GM12878 (cell line): ENCODE measurements around the gene CAMK2A. TPM values are rescaled to one million over a fixed set of nuclear protein-coding genes. Genes with fewer than 3 reads are reported as not detected.

ENCODE experiments used
- ATAC-seq: fragments of 200-7000 bp; cut with Tn5 transposase; 3 replicates; pipeline ENCODE4 v1.9.1; 2020; ENCODE audit warnings: mild to moderate bottlenecking, moderate library complexity
- BruUV-seq: library from RNA; stranded (reverse); fragments of 400-500 nt; replicated peaks from 2 replicates; lab custom pipeline; 2021; lab: Mats Ljungman, UMichigan
- CTCF ChIA-PET: fragments of 300-600 bp; sonication (Branson Sonifier 250); formaldehyde crosslinking; extraction: SDS; loops from one replicate; lab custom pipeline; 2021; ENCODE audit warnings: inconsistent platforms; lab: Yijun Ruan, JAX
- POLR2A ChIA-PET: fragments of 350-600 bp; formaldehyde crosslinking; extraction: SDS; loops from one replicate; lab custom pipeline; 2021; ENCODE audit warnings: inconsistent platforms; lab: Charles Lee
- RAD21 ChIA-PET: fragments of 300-600 bp; sonication (Branson Sonifier 250); formaldehyde crosslinking; loops from one replicate; lab custom pipeline; 2023; ENCODE audit warnings: antibody characterized with exemption; ENCODE audit not compliant: unreplicated experiment; lab: Charles Lee
- SMC1A ChIA-PET: fragments of 300-600 bp; sonication (Branson Sonifier 250); formaldehyde crosslinking; loops from one replicate; lab custom pipeline; 2023; ENCODE audit not compliant: unreplicated experiment, uncharacterized antibody; lab: Charles Lee
- DNase-seq: peaks from one replicate; pipeline ENCODE4 v3.0.0-alpha.2; 2011; ENCODE audit warnings: low read depth, low spot score
- FAIRE-seq: peaks from 3 replicates; lab custom pipeline; 2011; peaks lifted over from hg19 to GRCh38; lab: Jason Lieb, UNC
- H2AFZ ChIP-seq: 2 replicates; pipeline ENCODE4 v1.6.0; 2011; ENCODE audit warnings: low read depth, low read length, control low read depth; ENCODE audit not compliant: control insufficient read depth
- H3K27ac ChIP-seq: 2 replicates; pipeline ENCODE4 v1.5.1; 2011; ENCODE audit warnings: control low read depth; ENCODE audit not compliant: control insufficient read depth, insufficient read depth
- H3K27me3 ChIP-seq, 2 experiments: replicated peaks in 1 of 2; 2 replicates each; pipeline versions ENCODE4 v1.6.0 to v1.6.1; 2011; ENCODE audit warnings: low read length in 1 of 2; ENCODE audit not compliant: control insufficient read depth in 2 of 2, insufficient read depth in 2 of 2
- H3K36me3 ChIP-seq, 2 experiments: 2 replicates each; pipeline ENCODE4 v1.5.1; 2011; ENCODE audit warnings: low read length in 1 of 2; ENCODE audit not compliant: control insufficient read depth in 2 of 2, insufficient read depth in 2 of 2
- H3K4me1 ChIP-seq: 2 replicates; pipeline ENCODE4 v1.6.1; 2011; ENCODE audit warnings: mild to moderate bottlenecking, low read length, moderate library complexity, mixed read lengths; ENCODE audit not compliant: control insufficient read depth, insufficient read depth
- H3K4me2 ChIP-seq: 2 replicates; pipeline ENCODE4 v1.6.0; 2011; ENCODE audit warnings: control low read depth; ENCODE audit not compliant: control insufficient read depth, insufficient read depth
- H3K4me3 ChIP-seq: fragments of 200-600 bp; sonication (generic); 2 replicates; pipeline ENCODE4 v1.5.1; 2016
- H3K79me2 ChIP-seq: 2 replicates; pipeline ENCODE4 v1.6.0; 2011; ENCODE audit warnings: low read length; ENCODE audit not compliant: control insufficient read depth, insufficient read depth
- H3K9ac ChIP-seq: 2 replicates; pipeline ENCODE4 v1.8.0; 2011; ENCODE audit warnings: low read length, control low read depth, mixed read lengths; ENCODE audit not compliant: control insufficient read depth, insufficient read depth
- H3K9me3 ChIP-seq: replicated peaks from 3 replicates; pipeline ENCODE4 v1.5.1; 2011; ENCODE audit warnings: mild to moderate bottlenecking, low read length; ENCODE audit not compliant: control insufficient read depth, insufficient read depth
- H4K20me1 ChIP-seq: 2 replicates; pipeline ENCODE4 v1.6.0; 2011; ENCODE audit not compliant: control insufficient read depth, insufficient read depth
- EGR1 ChIP-seq, 2 experiments: IDR thresholded peaks; 1 replicate in 1 of 2; 2 replicates in 1 of 2; pipeline ENCODE4 v1.6.1; 2011 to 2012; ENCODE audit warnings: low read depth in 2 of 2, low read length in 2 of 2, borderline replicate concordance in 1 of 2, mild to moderate bottlenecking in 1 of 2, moderate library complexity in 1 of 2
- LARP7 ChIP-seq: fragments of 450-650 bp; IDR thresholded peaks from 2 replicates; pipeline ENCODE4 v1.6.1; 2017; ENCODE audit warnings: mild to moderate bottlenecking
- SMARCA5 ChIP-seq: fragments of 450-650 bp; IDR thresholded peaks from 2 replicates; pipeline ENCODE4 v1.6.1; 2017; ENCODE audit warnings: mild to moderate bottlenecking
- WGBS: methylation state at CpG from one replicate; pipeline ENCODE4 v1.1.6; 2016; ENCODE audit warnings: low lambda C conversion rate; ENCODE audit not compliant: insufficient replicate concordance, insufficient coverage; ENCODE audit errors: missing lambda C conversion rate; 5-methylcytosine and 5-hydroxymethylcytosine counted together
- in situ Hi-C: fragments of 300-500 bp; cut with MboI; formaldehyde crosslinking; loops from 9 replicates; pipeline ENCODE4 v1.14.3; 2018; ENCODE audit warnings: mixed read lengths
- intact Hi-C: fragments of 100-400 bp; cut with micrococcal nuclease; formaldehyde crosslinking; loops from one replicate; pipeline ENCODE4 v1.14.2; 2022; ENCODE audit not compliant: unreplicated experiment
- polyA plus RNA-seq, 11 experiments: library from polyadenylated mRNA; depleted of rRNA in 4 of 11; unstranded in 6 of 11; stranded (reverse) in 5 of 11; fragments of >200 nt; fragmentation: Nextera tagmentation in 4 of 11; fragmentation: Illumina TruSeq in 1 of 11; extraction: Ambion mirVana in 4 of 11; extraction: Trizol in 1 of 11; gene quantifications; 1 replicate in 1 of 11; 2 replicates in 10 of 11; pipeline versions ENCODE4 v1.2.1 to v1.2.3, GENCODE V29; 2011 to 2016; ENCODE audit warnings: inconsistent platforms in 2 of 11, missing spikeins in 2 of 11, low read depth in 1 of 11
- total RNA-seq, 4 experiments: library from RNA; depleted of rRNA in 3 of 4; stranded (reverse); fragments of >200 nt in 3 of 4; fragmentation: Illumina TruSeq in 1 of 4; extraction: Trizol in 1 of 4; gene quantifications; 2 replicates each; pipeline versions ENCODE4 v1.2.1 to v1.2.3, GENCODE V29; 2013 to 2021
- TF ChIP-seq, protein P1 (sequence below): fragments of 450-650 bp; IDR thresholded peaks from 2 replicates; pipeline ENCODE4 v1.6.1; 2016; ENCODE audit warnings: mild to moderate bottlenecking

Gene CAMK2A
- total and polyA plus RNA-seq, 10 of the 15 experiments (the other 5 are each of a cell fraction or from before 2014, with no cell fraction given): 0.11 TPM; not detected in 9

DNA sequence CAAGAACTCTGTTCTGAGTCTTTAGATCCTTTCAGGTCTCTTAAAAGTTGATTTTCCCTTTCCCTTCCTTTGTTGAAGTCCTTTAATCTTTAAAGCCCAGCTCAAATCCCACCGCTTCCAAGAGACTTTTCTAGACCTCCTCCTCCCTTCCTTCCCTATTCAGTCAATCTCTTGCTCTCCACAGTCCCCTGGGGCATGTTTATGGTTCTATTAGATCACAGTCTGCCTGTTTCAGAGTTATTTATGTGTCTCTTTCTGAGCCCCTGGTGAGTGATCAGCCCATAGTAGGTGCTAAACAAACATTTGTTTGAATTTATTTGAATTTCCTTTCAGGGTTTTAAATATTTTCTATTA is 20.3 kb upstream of the CAMK2A start (continued):
- no peak for TF ChIP-seq LARP7
- no peak for TF ChIP-seq SMARCA5

DNA sequence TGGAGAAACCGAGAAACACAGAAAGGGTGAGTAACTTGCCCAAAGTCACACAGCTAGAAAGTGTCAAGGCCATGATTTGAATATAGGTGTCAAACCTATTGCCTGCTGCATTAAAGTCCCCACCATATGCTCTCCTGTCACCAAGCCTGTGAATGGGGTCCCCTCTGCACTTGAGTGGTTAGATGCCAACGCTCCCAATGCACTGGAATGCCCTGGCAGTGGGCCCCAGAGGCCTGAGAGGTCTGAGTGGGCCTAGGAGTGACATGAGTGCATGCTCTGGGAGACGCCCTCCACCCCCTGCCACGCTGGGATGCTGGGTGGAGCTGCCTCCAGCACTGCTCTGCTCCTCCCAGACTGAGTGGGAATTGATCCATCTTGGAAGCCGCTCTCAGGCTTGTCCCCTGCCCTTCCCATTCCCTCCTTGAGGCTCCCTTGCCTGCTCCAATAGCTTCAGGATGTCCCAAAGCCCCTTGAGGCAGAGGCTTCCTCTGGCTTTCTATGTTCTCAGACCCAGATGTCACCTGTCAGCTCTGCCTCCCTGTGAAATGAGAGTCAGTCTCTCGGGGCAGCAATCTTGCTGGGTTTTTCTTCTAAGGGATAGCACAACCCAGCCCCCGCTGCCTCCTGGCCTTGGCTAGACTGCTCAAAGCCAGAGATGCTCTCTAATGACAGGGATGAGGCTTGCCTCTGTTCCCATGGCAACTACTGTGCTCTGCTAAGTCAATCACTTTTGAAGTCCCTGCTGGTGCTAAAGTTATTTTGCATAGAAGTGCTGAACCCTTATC is 19.7 kb upstream of the CAMK2A start:
- no peaks in the 10 kb centered on the region for H4K20me1 ChIP-seq
- no peak overlapping the region for H3K4me2 ChIP-seq
- ChIA-PET POLR2A (interaction anchor here (0.7 kb wide), 1 partner anchor 28 kb away, joined by 3 read pairs; no protein-coding TSS in a partner anchor), RAD21 (no interaction called here), CTCF (interaction anchor here (0.7 to 1.8 kb wide), 3 partner anchors 10 to 28 kb away, joined by 3 to 4 read pairs (median 3); no protein-coding TSS in a partner anchor), SMC1A (no interaction called here)
- no peak overlapping the region for H3K27ac ChIP-seq
- no TSS peak for BruUV-seq
- H3K9ac ChIP-seq: no peak overlapping the region
- H3K27me3 ChIP-seq: peaks cover 0 to 5% of the 10 kb centered on the region in 2 experiments; a peak in 3 of 4 replicates
- in situ Hi-C loops: no loop called here
- DNase-seq (no peak), FAIRE-seq (no peak), ATAC-seq (peak; percentile 44; the same call in 2 of the 3 replicates)
- H3K79me2 ChIP-seq: no peaks in the 10 kb centered on the region
- no peak overlapping the region for H3K4me3 ChIP-seq
- H3K9me3 ChIP-seq: no peaks in the 10 kb centered on the region
- H2AFZ ChIP-seq: no peak overlapping the region
- no peaks in the 10 kb centered on the region for H3K4me1 ChIP-seq
- WGBS: 1% methylated on average over 7 of the region's 7 CpGs
- intact Hi-C loops: no loop called here
- TF ChIP-seq EGR1 (IDR thresholded peaks at IDR 0.05; ENCODE audit: borderline replicate concordance in 1 of 2, low read depth in 2 of 2, low read length in 2 of 2): no peak
- TF ChIP-seq, protein P1, sequence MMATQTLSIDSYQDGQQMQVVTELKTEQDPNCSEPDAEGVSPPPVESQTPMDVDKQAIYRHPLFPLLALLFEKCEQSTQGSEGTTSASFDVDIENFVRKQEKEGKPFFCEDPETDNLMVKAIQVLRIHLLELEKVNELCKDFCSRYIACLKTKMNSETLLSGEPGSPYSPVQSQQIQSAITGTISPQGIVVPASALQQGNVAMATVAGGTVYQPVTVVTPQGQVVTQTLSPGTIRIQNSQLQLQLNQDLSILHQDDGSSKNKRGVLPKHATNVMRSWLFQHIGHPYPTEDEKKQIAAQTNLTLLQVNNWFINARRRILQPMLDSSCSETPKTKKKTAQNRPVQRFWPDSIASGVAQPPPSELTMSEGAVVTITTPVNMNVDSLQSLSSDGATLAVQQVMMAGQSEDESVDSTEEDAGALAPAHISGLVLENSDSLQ: peak; percentile 47; the same call in 1 of the 2 replicates
- no peaks in the 10 kb centered on the region for H3K36me3 ChIP-seq
